ENCODE results near the gene ZFP36L2. TPM values are rescaled to one million over a fixed set of nuclear protein-coding genes. Genes with fewer than 3 reads are reported as not detected.

ZFP36L2 gene
- total and polyA plus RNA-seq, 2 experiments from 2014 or later = 13.8 to 78.2 TPM

DNA sequence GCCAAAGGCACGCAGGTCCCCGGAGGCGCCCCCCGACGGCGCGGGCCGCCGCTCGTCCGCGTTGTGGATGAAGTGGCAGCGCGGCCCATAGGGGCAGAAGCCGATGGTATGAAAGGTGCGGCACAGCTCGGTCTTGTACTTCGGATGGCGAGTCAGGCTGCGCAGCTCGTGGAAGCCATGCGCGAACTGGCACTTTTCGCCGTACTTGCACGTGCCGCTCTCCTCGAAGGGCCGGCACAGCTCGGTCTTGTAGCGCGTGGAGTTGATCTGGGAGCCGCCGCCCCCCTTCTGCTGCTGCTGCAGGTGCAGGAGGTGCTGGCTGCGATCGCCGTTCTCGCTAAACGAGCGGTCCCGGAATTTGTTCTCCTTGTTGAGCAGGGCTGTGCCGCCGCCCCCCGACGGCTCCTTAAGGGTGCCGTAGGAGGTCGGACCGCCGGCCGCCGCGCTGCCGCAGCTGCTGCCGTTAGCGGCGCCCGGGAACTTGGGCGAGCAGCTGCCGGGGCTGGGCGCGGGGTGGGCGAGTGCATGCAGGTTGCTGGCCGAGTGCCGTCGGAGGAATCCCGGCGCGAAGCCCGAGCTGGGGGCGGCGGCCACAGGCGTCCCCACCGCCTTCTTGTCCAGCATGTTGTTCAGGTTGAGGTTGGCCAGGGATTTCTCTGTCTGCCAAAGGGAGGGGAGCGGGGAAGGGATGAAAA lies 1.2 kb downstream of the ZFP36L2 start:
- H3K4me1 ChIP-seq (ENCODE audit: insufficient read depth) = peaks cover 37% of the 10 kb centered on the region

DNA sequence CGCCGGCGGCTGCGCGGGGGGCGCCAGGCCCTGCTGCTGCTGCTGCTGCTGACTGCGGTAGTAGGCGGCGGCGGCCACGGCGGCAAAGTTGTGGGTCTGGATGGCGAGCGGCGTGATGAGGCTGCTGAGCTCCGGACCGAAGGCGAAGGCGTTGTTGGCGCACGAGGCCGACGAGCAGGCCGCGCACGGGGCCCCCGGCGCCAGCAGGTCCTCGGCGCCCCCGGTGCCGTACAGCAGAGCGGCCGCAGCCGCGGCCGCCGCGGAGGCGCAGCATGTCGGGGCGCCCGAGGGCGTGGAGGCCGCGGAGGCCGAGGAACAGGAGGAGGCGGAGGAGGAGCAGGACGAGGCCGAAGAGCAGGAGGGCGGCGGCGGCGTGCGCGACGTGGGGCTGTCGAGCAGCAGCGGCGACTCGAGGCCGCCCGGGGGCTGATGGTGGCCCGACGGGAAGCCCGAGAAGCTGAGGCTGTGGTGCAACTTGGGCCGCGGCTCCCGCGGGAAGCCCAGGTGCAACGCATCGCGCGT lies 1.8 kb downstream of the ZFP36L2 start:
- peaks cover 43% of the 10 kb centered on the region for H3K79me2 ChIP-seq (ENCODE audit: insufficient read depth)
- peak overlapping the region; percentile 93 for H3K4me2 ChIP-seq (ENCODE audit: unreplicated experiment)
- peaks cover 22% of the 10 kb centered on the region for H3K36me3 ChIP-seq (ENCODE audit: low read depth)
- H3K27me3 ChIP-seq (replicated peaks; ENCODE audit: insufficient read depth) = no peaks in the 10 kb centered on the region
- peak; percentile 72 for DNase-seq
- peak overlapping the region; percentile 93 for H3K27ac ChIP-seq
- peak overlapping the region; percentile 97 for H3K4me3 ChIP-seq
- in situ Hi-C loops (cut with MboI) = loop anchor here (10.0 kb wide), 1 partner anchor 250 kb away; no protein-coding TSS in a partner anchor
- H2AFZ ChIP-seq = no peak overlapping the region
- peaks cover 40% of the 10 kb centered on the region for H3K4me1 ChIP-seq (ENCODE audit: insufficient read depth)
- peak overlapping the region; percentile 96 for H3K9ac ChIP-seq
- no peaks in the 10 kb centered on the region for H3K9me2 ChIP-seq (ENCODE audit: insufficient read depth)
- no peak for TF ChIP-seq EZH2 (IDR thresholded peaks at IDR 0.05; ENCODE audit: insufficient read depth, poor library complexity, severe bottlenecking)
- no peak for TF ChIP-seq EZH2phosphoT487 (IDR thresholded peaks at IDR 0.05; ENCODE audit: insufficient read depth, low read depth)
- H3F3A ChIP-seq (ENCODE audit: insufficient read depth) = peaks cover 58% of the 10 kb centered on the region
- no peaks in the 10 kb centered on the region for H3K9me3 ChIP-seq (ENCODE audit: low read depth)
- WGBS, 2 experiments (ENCODE audit: low coverage in 1 of 2, low lambda C conversion rate in 2 of 2, missing lambda C conversion rate in 2 of 2) = 1 to 4% methylated on average over 57 to 72 of the region's 74 CpGs
- H4K20me1 ChIP-seq (ENCODE audit: insufficient read depth) = no peaks in the 10 kb centered on the region

More for the DNA sequence above, 1.2 kb downstream of the ZFP36L2 start:
- Histone ChIP-seq H3K4me2 (ENCODE audit: unreplicated experiment) (peak overlapping the region; percentile 93), H3K9ac (peak overlapping the region; percentile 96), H3K79me2 (ENCODE audit: insufficient read depth) (peaks cover 43% of the 10 kb centered on the region), H2AFZ (no peak overlapping the region), H3F3A (ENCODE audit: insufficient read depth) (peaks cover 55% of the 10 kb centered on the region), H3K4me3 (peak overlapping the region; percentile 97), H3K9me3 (ENCODE audit: low read depth) (no peaks in the 10 kb centered on the region), H3K27me3 (replicated peaks; ENCODE audit: insufficient read depth) (no peaks in the 10 kb centered on the region), H3K9me2 (ENCODE audit: insufficient read depth) (no peaks in the 10 kb centered on the region), H3K36me3 (ENCODE audit: low read depth) (peaks cover 22% of the 10 kb centered on the region), H3K27ac (peak overlapping the region; percentile 93), H4K20me1 (ENCODE audit: insufficient read depth) (no peaks in the 10 kb centered on the region)
- TF ChIP-seq EZH2 (IDR thresholded peaks at IDR 0.05; ENCODE audit: insufficient read depth, poor library complexity, severe bottlenecking) (no peak), EZH2phosphoT487 (IDR thresholded peaks at IDR 0.05; ENCODE audit: insufficient read depth, low read depth) (no peak)
- in situ Hi-C loops (cut with MboI) = loop anchor here (10.0 kb wide), 1 partner anchor 250 kb away; no protein-coding TSS in a partner anchor
- 1 to 2% methylated on average over 60 to 69 of the region's 74 CpGs for WGBS, 2 experiments (ENCODE audit: low coverage in 1 of 2, low lambda C conversion rate in 2 of 2, missing lambda C conversion rate in 2 of 2)
- peak; percentile 82 for DNase-seq

GRCh38 chr2:43224131-43224570 lies 2.3 kb downstream of the ZFP36L2 start:
- Histone ChIP-seq H3F3A (ENCODE audit: insufficient read depth) (peaks cover 58% of the 10 kb centered on the region), H3K4me1 (ENCODE audit: insufficient read depth) (peaks cover 40% of the 10 kb centered on the region), H3K9me3 (ENCODE audit: low read depth) (no peaks in the 10 kb centered on the region), H4K20me1 (ENCODE audit: insufficient read depth) (no peaks in the 10 kb centered on the region), H3K9me2 (ENCODE audit: insufficient read depth) (no peaks in the 10 kb centered on the region), H3K9ac (peak overlapping the region; percentile 96), H3K36me3 (ENCODE audit: low read depth) (peaks cover 22% of the 10 kb centered on the region), H3K4me3 (peak overlapping the region; percentile 97), H3K4me2 (ENCODE audit: unreplicated experiment) (peak overlapping the region; percentile 93), H2AFZ (no peak overlapping the region), H3K27ac (peak overlapping the region; percentile 93), H3K79me2 (ENCODE audit: insufficient read depth) (peaks cover 45% of the 10 kb centered on the region), H3K27me3 (replicated peaks; ENCODE audit: insufficient read depth) (no peaks in the 10 kb centered on the region)
- in situ Hi-C loops (cut with MboI) = loop anchor here (10.0 kb wide), 1 partner anchor 249 kb away; no protein-coding TSS in a partner anchor
- TF ChIP-seq EZH2phosphoT487 (IDR thresholded peaks at IDR 0.05; ENCODE audit: insufficient read depth, low read depth) = no peak
- TF ChIP-seq EZH2 (IDR thresholded peaks at IDR 0.05; ENCODE audit: insufficient read depth, poor library complexity, severe bottlenecking) = no peak
- DNase-seq = peak; percentile 80
- WGBS, 2 experiments (ENCODE audit: low coverage in 1 of 2, low lambda C conversion rate in 2 of 2, missing lambda C conversion rate in 2 of 2) = 1% methylated on average over 30 to 33 of the region's 41 CpGs

GRCh38 chr2:43223521-43224001 lies 2.8 kb downstream of the ZFP36L2 start:
- H3K79me2 ChIP-seq (ENCODE audit: insufficient read depth) = peaks cover 46% of the 10 kb centered on the region
- H3K9ac ChIP-seq = peak overlapping the region; percentile 96
- peaks cover 22% of the 10 kb centered on the region for H3K36me3 ChIP-seq (ENCODE audit: low read depth)
- H4K20me1 ChIP-seq (ENCODE audit: insufficient read depth) = no peaks in the 10 kb centered on the region
- DNase-seq = peak; percentile 69
- H3K4me1 ChIP-seq (ENCODE audit: insufficient read depth) = peaks cover 38% of the 10 kb centered on the region
- WGBS, 2 experiments (ENCODE audit: low coverage in 1 of 2, low lambda C conversion rate in 2 of 2, missing lambda C conversion rate in 2 of 2) = 1 to 2% methylated on average over 4 of the region's 4 CpGs
- no peaks in the 10 kb centered on the region for H3K9me3 ChIP-seq (ENCODE audit: low read depth)
- in situ Hi-C loops (cut with MboI) = loop anchor here (10.0 kb wide), 1 partner anchor 249 kb away; no protein-coding TSS in a partner anchor
- no peaks in the 10 kb centered on the region for H3K9me2 ChIP-seq (ENCODE audit: insufficient read depth)
- H3F3A ChIP-seq (ENCODE audit: insufficient read depth) = peaks cover 55% of the 10 kb centered on the region
- peak overlapping the region; percentile 93 for H3K27ac ChIP-seq
- H2AFZ ChIP-seq = no peak overlapping the region
- TF ChIP-seq EZH2phosphoT487 (IDR thresholded peaks at IDR 0.05; ENCODE audit: insufficient read depth, low read depth) = no peak
- TF ChIP-seq EZH2 (IDR thresholded peaks at IDR 0.05; ENCODE audit: insufficient read depth, poor library complexity, severe bottlenecking) = no peak
- H3K4me2 ChIP-seq (ENCODE audit: unreplicated experiment) = peak overlapping the region; percentile 93
- peak overlapping the region; percentile 97 for H3K4me3 ChIP-seq
- no peaks in the 10 kb centered on the region for H3K27me3 ChIP-seq (replicated peaks; ENCODE audit: insufficient read depth)

Data from GM23248 (cell line).